Fibroblast of skin of left biceps (primary cell): ENCODE measurements around the gene EIF4E1B.
A peak's percentile ranks its signal among the peaks of the same experiment; 100 is the strongest.

Source experiments
- DNase-seq, 2 experiments: peaks; one replicate each; pipeline ENCODE4 v3.0.0-alpha.2; 2013; ENCODE audit warnings: low read depth in 2 of 2

The EIF4E1B gene

DNA sequence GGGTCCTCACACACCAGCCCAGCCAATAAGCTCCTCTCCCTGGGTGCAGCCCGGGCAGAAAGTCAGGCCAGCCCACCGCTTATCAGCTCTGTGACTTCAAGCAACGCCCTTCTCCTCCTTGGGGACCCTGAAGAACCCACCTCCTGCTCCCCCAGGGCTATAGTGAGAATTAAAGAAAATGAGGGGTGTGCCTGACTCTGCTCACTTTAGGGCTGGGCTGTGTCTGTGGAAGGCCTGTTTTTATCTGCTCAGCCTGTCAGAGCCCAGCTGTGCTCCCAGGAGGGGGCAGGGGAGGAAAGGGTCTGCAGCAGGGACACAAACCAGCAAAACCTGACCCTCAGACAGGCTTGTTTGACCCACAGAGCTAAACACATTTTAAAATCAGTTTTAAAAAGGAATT lies 24.4 kb upstream of the EIF4E1B start:
- DNase-seq = no peak

DNA sequence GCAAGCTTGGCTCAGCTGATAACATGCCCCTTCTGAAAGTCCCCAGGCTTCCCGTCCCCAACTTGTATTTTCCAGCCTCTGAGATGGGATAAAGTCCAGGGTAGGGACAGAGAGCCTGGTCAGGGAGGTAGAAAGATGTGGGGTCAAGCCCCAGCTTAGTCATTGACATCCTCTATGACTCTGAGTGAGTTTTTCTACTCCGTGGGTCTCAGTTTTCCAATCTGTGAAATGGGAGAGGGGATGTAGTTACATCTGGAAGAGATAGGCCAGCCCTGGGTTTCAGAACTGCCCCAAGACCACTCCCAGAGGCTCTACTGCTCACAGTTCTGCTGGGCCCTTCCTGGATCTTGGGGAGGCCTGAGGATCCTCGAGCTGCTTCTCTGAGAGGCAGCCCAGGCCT lies 23.6 kb upstream of the EIF4E1B start:
- no peak for DNase-seq

- no peak for DNase-seq
Observed at GRCh38 chr5:176608142-176608705, 22.3 kb upstream of the EIF4E1B start.

- DNase-seq = no peak
Observed at GRCh38 chr5:176608937-176609723, 21.3 kb upstream of the EIF4E1B start.

DNA sequence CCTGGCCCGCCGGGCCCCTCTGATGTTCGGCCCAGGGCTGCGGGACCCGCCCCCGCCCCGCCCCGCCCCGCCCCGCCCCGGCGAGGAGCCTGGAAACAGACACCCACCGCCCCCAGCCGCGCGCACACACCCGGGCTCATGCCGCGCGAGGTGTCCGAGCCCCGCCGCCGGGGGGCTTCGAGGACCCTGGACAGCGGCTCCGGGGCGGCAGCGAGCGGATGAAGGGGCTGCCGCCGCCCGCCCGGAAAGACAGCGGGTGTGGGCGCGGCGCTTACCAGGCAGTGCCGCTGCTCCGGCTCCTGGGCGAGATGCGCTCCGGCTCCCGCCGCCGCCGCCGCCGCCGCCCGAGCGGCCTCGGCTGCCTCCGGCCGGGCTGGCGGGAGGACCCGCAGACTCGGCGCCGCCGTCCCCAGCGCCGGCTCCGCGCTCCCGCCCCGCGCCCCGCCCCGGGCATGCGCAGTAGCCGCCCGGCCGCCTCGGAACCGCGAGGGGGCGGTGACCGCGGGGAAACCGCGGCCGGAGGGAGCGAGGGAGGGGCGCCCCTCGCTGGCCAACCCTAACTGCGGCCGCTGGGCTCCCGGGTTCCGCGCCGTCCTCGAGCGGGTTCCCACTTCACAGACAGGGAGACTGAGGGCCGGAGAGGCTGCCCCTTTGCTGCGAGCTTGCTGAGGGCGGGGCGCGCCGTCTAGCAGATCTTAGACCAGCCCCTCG lies 20.6 kb upstream of the EIF4E1B start, which contains the start of gene GPRIN1:
TSS of gene GPRIN1 (minus strand) at position 433 of the 711 bp plus-strand sequence. CDS start 10,322 bp downstream, outside the sequence.
- no peak for DNase-seq

GRCh38 chr5:176610435-176610773 lies 20.1 kb upstream of the EIF4E1B start:
- no peak for DNase-seq

GRCh38 chr5:176611435-176611834 lies 19.0 kb upstream of the EIF4E1B start:
- DNase-seq = peak; percentile 41 to 44

- DNase-seq = no peak
Observed at GRCh38 chr5:176612008-176612407, 18.5 kb upstream of the EIF4E1B start.

DNA sequence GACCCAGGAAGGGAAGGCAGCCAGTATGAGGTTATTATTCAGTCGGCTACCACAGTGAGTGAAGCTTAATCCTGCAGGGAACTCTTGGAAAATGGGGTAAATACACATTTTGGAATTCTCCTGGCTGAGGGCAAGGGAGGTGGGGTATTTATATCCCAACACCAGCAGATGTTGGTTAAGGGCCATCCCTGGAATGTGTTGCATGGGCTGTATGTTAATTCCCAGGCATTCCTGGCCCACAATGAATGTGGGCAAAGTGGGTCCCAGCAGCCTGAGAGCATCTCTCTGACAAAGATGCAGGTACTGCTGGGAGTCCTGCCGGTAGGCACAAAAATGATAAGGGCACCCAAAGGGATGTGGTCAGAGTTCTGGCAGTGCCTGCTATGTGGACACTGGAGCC lies 17.6 kb upstream of the EIF4E1B start:
- DNase-seq = no peak

DNA sequence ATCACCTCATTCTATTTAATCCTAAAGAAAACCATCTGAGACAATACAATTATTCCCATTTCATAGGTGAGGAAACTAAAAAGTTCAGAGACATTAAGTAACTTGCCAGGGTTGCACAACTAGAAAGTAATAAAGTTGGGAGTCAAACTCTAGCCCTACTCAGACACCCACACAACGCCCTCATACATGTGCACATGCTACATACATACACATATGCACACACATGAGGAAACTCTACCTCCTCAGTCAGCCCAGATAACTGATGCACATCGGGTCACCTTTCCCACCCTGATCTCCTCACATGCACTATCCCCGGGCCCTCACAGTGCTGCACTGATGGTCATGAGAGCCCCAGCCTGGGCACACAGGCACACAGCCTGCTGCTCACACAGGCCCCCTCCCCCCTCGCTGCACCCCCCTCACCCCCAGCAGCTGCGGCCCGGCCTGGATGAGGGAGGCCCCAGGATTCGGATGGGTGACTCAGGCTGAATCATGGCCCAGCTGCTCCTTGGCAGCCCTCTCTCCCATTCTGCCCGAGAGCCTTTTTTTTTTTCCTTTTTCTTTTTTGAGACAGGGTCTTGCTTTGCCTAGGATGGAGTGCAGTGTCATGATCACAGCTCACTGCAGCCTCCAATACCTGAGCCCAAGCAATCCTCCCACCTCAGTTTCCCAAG lies 15.5 kb upstream of the EIF4E1B start:
- DNase-seq = peak in 1 of 2 experiments; percentile 27

- no peak for DNase-seq
Observed at GRCh38 chr5:176616511-176616910, 14.0 kb upstream of the EIF4E1B start.

GRCh38 chr5:176618783-176619182 lies 11.7 kb upstream of the EIF4E1B start:
- DNase-seq = no peak

DNA sequence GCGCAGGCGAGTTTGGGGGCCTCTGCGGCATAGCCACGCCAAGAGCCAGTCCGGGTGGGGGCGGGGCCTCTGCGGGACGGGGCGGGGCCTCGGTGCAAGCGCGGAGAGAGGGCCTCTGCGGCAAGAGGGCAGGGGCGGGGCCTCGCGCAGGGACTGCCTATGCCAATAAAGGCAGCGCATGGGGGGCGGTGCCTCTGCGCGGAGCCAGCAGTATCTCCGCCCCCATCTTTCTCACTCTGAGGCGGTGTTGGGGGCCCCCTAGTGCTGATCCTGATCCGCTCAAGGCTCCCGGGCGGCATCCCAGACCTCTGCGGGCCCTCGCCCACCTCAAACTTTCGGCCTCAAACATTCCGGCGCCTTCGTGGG lies 11.3 kb upstream of the EIF4E1B start:
- peak; percentile 57 to 64 for DNase-seq

- DNase-seq = no peak
Observed at GRCh38 chr5:176619569-176620332, 10.7 kb upstream of the EIF4E1B start.

- no peak for DNase-seq
Observed at GRCh38 chr5:176620333-176620981, 10.0 kb upstream of the EIF4E1B start.

- DNase-seq = no peak
Observed at GRCh38 chr5:176621661-176622079, 8.8 kb upstream of the EIF4E1B start.

DNA sequence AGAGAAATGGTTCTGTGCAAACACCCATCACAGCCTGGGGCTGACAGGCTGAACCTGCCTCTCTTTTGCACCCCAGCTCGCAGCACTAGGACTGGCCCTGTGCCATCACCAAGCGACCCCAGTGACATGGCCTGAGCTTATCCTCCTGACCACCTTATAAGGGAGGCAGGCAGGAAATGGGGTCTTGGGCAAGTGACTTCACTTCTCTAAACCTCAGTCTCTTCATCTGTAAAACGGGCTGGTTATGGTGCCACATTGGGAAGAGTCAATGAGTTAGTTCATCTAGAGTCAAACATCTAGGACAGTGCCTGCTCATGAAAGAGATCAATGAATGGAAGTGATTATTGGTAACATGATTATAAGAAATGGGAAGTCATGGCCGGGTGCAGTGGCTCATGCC lies 6.3 kb upstream of the EIF4E1B start:
- no peak for DNase-seq

DNA sequence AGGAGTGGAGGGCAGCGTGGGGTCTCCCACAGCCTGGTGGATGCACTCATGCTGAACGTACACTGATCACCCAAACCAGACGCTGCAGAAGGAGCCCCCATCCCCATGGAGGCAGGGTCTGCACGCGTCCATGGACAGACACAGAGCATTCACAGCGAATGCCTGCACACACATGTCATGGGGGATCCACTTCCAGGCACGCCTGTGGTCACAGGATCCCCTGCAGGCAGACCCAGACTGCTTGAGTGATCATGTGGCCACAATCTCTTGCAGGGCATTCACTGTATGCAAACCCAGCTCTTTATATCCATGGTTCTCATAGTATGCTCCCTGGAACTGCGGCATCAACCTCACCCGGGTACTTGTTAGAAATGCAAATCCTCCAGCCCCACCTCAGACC lies 5.5 kb upstream of the EIF4E1B start:
- DNase-seq = no peak

DNA sequence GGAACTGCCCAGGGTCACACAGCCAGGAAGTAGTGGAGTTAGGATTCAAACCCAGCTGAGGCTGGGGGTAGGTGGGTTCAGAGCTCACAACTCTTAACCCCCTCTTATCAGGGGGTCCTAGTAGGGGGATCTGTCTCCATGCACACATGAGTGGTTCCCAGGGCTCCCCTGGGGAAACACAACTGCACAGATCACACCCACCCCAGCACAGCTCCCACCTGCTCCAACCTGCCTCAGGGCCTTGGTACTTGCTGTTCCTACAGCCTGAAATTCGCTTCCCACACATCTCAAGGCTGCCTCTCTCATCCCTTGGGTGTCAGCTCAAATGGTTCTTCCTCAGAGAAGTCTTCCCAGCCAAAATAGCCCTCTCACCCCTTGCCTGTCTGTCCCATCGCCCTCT lies 5.0 kb upstream of the EIF4E1B start:
- DNase-seq = no peak

DNA sequence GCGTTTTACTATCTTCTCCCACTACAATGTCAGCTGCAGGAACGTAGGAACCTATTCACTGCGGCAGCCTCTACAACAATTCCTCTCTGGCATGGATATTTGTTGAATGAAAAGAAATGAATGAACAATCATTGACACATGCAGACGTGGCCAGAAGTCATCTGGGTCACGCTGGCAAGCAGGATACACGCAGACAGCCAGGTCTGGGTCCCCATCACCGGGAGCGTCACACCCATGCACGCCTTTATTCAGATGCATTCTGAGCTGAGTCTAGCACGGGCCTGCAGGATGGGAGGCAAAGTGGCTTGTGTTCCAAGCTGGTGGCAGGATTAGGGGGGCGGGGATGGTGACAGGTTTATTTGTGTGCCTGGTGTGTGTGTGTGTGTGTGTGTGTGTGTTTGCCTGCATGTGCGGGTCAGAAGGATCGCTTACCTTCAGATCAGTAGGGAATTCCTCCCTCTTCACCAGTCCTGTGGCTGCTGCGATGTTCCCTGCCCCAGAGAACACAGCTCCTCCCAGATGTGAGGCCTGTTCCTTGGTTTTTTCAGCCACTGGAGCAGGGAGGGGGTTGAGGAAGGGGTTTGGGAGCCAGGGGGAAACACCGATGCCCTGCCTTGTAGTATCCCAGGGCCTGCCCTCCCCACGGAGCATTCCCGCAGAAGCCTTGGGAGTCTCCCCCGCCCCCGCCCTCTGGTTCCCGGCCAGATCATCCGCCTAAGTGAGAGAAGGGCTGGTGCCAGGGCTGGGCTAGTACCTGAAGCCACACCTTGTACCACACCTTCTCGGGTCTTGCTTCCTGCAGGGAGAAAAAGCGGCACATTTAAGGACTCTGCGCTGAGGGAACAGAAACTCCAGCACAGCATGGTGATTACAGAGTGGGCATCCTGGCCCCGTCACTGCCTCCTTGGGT lies 4.3 kb upstream of the EIF4E1B start:
- DNase-seq = no peak
